ENCODE data around the gene KCNMA1.

Gene KCNMA1

DNA sequence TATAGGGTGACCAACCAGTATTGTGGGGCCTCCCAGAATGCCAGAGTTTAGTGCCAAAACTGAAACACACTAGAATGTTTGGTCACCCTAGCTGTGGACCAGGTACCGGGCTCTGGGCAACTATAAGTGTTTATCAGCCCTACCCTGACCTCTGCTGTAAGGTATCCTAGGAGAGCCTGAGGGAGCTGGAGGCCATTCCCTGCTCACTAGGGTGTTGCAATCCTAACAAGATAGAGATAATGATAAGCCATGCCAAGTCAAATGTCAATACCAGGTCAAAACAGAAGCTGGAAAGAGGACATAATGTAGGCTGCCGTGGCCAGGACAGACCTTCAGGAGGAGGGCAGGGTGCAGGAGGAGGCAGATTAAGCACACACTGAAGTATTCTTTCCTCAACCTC lies 151.8 kb downstream of the KCNMA1 start:
- H3K4me1 ChIP-seq (ENCODE audit: control insufficient read depth, insufficient read depth, low read length, poor library complexity, severe bottlenecking): no peaks in the 10 kb centered on the region
- no peaks in the 10 kb centered on the region for H3K9me3 ChIP-seq (ENCODE audit: control insufficient read depth, low read length)

DNA sequence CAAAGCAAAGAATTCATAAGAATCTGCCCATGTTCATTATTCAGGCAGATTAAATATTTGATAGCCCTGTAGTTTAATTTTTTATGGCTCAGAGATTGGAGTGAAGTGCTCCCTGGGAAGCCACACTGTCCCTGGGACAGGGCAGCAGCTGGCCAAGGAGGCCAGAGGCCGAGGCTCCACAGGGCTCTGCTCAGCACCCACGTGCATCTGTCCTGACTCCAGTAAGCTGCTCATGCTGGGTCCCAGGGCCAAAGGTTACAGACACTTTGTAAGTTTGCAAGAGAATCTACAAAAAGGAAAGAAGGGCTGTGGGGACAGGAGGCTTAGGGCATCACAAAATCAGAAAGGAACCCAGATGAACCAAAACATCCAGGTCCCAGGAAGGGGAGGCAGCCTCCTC lies 155.5 kb downstream of the KCNMA1 start:
- Histone ChIP-seq H3K9me3 (ENCODE audit: control insufficient read depth, low read length) (no peaks in the 10 kb centered on the region), H3K36me3 (ENCODE audit: control insufficient read depth, insufficient read depth, low read length) (no peaks in the 10 kb centered on the region), H3K4me1 (ENCODE audit: control insufficient read depth, insufficient read depth, low read length, poor library complexity, severe bottlenecking) (no peaks in the 10 kb centered on the region), H3K27ac (ENCODE audit: insufficient read depth, low read length, poor library complexity, severe bottlenecking) (no peak overlapping the region), H3K27me3 (replicated peaks; ENCODE audit: control insufficient read depth, insufficient read depth, low read length, poor library complexity, severe bottlenecking) (no peaks in the 10 kb centered on the region), H3K4me3 (ENCODE audit: insufficient read depth, low read depth, low read length, poor library complexity, severe bottlenecking) (no peak overlapping the region)
- no peak for DNase-seq

More for the DNA sequence above, 151.8 kb downstream of the KCNMA1 start:
- Histone ChIP-seq H3K36me3 (ENCODE audit: control insufficient read depth, insufficient read depth, low read length) (no peaks in the 10 kb centered on the region), H3K27ac (ENCODE audit: insufficient read depth, low read length, poor library complexity, severe bottlenecking) (no peak overlapping the region), H3K4me3 (ENCODE audit: insufficient read depth, low read depth, low read length, poor library complexity, severe bottlenecking) (no peak overlapping the region), H3K27me3 (replicated peaks; ENCODE audit: control insufficient read depth, insufficient read depth, low read length, poor library complexity, severe bottlenecking) (no peaks in the 10 kb centered on the region)
- no peak for DNase-seq

DNA sequence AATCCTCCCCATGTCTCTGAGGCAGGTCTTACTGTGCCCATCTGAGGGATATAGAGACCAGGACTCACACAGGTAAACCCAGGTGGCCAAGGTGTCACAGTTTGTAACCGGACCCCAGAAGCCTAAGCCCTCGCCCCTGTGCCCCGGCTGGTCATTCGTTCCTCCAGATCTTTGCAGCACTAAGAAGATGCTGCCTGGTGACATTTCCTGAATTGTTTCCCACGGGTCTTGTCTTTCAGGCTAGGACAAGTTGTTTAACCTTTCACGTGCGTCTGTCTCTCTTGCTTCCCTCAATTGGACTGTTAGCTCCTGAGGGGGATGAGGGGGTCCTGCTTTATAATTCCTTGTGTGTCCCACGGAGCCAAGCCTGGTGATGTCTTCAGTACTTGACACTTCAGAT lies 158.0 kb downstream of the KCNMA1 start:
- H3K4me1 ChIP-seq (ENCODE audit: control insufficient read depth, insufficient read depth, low read length, poor library complexity, severe bottlenecking): no peaks in the 10 kb centered on the region
- no peak overlapping the region for H3K27ac ChIP-seq (ENCODE audit: insufficient read depth, low read length, poor library complexity, severe bottlenecking)
- no peak for DNase-seq
- no peak overlapping the region for H3K4me3 ChIP-seq (ENCODE audit: insufficient read depth, low read depth, low read length, poor library complexity, severe bottlenecking)
- no peaks in the 10 kb centered on the region for H3K36me3 ChIP-seq (ENCODE audit: control insufficient read depth, insufficient read depth, low read length)
- H3K9me3 ChIP-seq (ENCODE audit: control insufficient read depth, low read length): no peaks in the 10 kb centered on the region
- no peaks in the 10 kb centered on the region for H3K27me3 ChIP-seq (replicated peaks; ENCODE audit: control insufficient read depth, insufficient read depth, low read length, poor library complexity, severe bottlenecking)

- DNase-seq: no peak
- Histone ChIP-seq H3K36me3 (ENCODE audit: control insufficient read depth, insufficient read depth, low read length) (no peaks in the 10 kb centered on the region), H3K27me3 (replicated peaks; ENCODE audit: control insufficient read depth, insufficient read depth, low read length, poor library complexity, severe bottlenecking) (no peaks in the 10 kb centered on the region), H3K4me3 (ENCODE audit: insufficient read depth, low read depth, low read length, poor library complexity, severe bottlenecking) (no peak overlapping the region), H3K9me3 (ENCODE audit: control insufficient read depth, low read length) (no peaks in the 10 kb centered on the region), H3K27ac (ENCODE audit: insufficient read depth, low read length, poor library complexity, severe bottlenecking) (no peak overlapping the region), H3K4me1 (ENCODE audit: control insufficient read depth, insufficient read depth, low read length, poor library complexity, severe bottlenecking) (no peaks in the 10 kb centered on the region)
These were observed 158.6 kb downstream of the KCNMA1 start for GRCh38 chr10:77478962-77479359.

GRCh38 chr10:77478247-77478961 lies 159.2 kb downstream of the KCNMA1 start:
- H3K27me3 ChIP-seq (replicated peaks; ENCODE audit: control insufficient read depth, insufficient read depth, low read length, poor library complexity, severe bottlenecking): no peaks in the 10 kb centered on the region

DNA sequence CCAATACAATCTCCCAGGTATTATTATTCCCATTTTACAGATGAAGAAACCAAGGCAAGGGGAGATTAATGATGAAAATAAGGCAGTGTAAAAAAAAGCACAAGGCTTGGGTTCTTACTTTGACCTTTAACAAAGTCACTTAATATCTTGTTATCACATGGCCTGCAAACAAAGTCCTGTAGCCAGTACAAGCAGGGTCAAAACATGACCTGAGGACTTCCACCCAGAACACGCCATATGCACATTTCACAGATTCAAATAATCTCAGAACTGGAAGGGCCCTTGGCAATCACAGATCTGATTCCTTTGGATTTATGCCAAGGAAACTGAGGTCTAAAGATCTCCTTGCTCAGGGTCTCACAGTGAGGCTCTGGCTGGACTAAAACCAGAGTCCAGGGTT lies 162.1 kb downstream of the KCNMA1 start:
- DNase-seq: no peak
- Histone ChIP-seq H3K4me3 (ENCODE audit: insufficient read depth, low read depth, low read length, poor library complexity, severe bottlenecking) (no peak overlapping the region), H3K27me3 (replicated peaks; ENCODE audit: control insufficient read depth, insufficient read depth, low read length, poor library complexity, severe bottlenecking) (no peaks in the 10 kb centered on the region), H3K9me3 (ENCODE audit: control insufficient read depth, low read length) (no peaks in the 10 kb centered on the region), H3K27ac (ENCODE audit: insufficient read depth, low read length, poor library complexity, severe bottlenecking) (no peak overlapping the region), H3K4me1 (ENCODE audit: control insufficient read depth, insufficient read depth, low read length, poor library complexity, severe bottlenecking) (no peaks in the 10 kb centered on the region), H3K36me3 (ENCODE audit: control insufficient read depth, insufficient read depth, low read length) (no peaks in the 10 kb centered on the region)

More at GRCh38 chr10:77478247-77478961, 159.2 kb downstream of the KCNMA1 start:
- Histone ChIP-seq H3K27ac (ENCODE audit: insufficient read depth, low read length, poor library complexity, severe bottlenecking) (no peak overlapping the region), H3K4me1 (ENCODE audit: control insufficient read depth, insufficient read depth, low read length, poor library complexity, severe bottlenecking) (no peaks in the 10 kb centered on the region), H3K9me3 (ENCODE audit: control insufficient read depth, low read length) (no peaks in the 10 kb centered on the region), H3K36me3 (ENCODE audit: control insufficient read depth, insufficient read depth, low read length) (no peaks in the 10 kb centered on the region), H3K4me3 (ENCODE audit: insufficient read depth, low read depth, low read length, poor library complexity, severe bottlenecking) (no peak overlapping the region)
- no peak for DNase-seq

DNA sequence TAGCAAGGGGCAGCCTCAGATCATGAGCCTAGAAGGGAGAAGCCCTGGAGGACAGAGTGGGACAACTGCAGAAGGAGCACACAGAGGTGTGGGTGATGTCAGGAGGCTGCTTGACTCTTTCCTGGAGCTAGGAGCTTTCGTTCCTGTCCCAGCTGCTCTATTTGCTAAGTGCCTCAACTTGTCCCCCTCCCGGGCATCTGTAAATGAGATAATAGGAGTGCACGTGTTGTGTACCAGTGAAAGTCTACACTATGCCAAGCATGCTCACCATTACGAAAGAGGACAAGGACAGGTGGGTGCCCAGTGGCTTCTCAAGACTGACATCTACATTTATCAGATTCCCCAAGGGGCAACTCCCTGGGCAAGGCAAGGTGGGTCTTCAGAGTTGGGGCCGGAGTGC lies 162.7 kb downstream of the KCNMA1 start:
- Histone ChIP-seq H3K9me3 (ENCODE audit: control insufficient read depth, low read length) (no peaks in the 10 kb centered on the region), H3K27me3 (replicated peaks; ENCODE audit: control insufficient read depth, insufficient read depth, low read length, poor library complexity, severe bottlenecking) (no peaks in the 10 kb centered on the region), H3K4me3 (ENCODE audit: insufficient read depth, low read depth, low read length, poor library complexity, severe bottlenecking) (no peak overlapping the region), H3K27ac (ENCODE audit: insufficient read depth, low read length, poor library complexity, severe bottlenecking) (no peak overlapping the region), H3K4me1 (ENCODE audit: control insufficient read depth, insufficient read depth, low read length, poor library complexity, severe bottlenecking) (no peaks in the 10 kb centered on the region), H3K36me3 (ENCODE audit: control insufficient read depth, insufficient read depth, low read length) (no peaks in the 10 kb centered on the region)
- no peak for DNase-seq

DNA sequence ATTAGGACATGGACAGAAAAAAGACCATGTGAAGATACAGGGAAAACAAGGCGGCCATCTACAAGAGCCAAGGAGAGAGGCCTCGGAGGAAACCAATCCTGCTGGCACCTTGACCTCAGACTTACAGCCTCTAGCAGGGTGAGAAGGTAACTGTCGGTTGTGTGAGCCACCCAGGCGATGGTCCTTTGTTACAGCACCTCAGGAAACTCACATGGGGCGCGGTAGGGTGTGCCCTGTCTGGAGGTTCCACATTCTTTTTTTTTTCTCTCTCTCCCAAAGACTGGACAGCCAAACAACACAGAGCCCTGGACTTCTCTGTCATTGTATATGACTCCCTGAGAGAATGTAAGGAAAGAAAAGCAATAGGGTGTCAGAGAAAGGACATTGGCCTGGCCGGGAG lies 163.2 kb downstream of the KCNMA1 start:
- no peaks in the 10 kb centered on the region for H3K36me3 ChIP-seq (ENCODE audit: control insufficient read depth, insufficient read depth, low read length)
- no peak for DNase-seq
- no peaks in the 10 kb centered on the region for H3K9me3 ChIP-seq (ENCODE audit: control insufficient read depth, low read length)
- H3K27me3 ChIP-seq (replicated peaks; ENCODE audit: control insufficient read depth, insufficient read depth, low read length, poor library complexity, severe bottlenecking): no peaks in the 10 kb centered on the region
- no peaks in the 10 kb centered on the region for H3K4me1 ChIP-seq (ENCODE audit: control insufficient read depth, insufficient read depth, low read length, poor library complexity, severe bottlenecking)
- H3K27ac ChIP-seq (ENCODE audit: insufficient read depth, low read length, poor library complexity, severe bottlenecking): no peak overlapping the region
- no peak overlapping the region for H3K4me3 ChIP-seq (ENCODE audit: insufficient read depth, low read depth, low read length, poor library complexity, severe bottlenecking)

- H3K27me3 ChIP-seq (replicated peaks; ENCODE audit: control insufficient read depth, insufficient read depth, low read length, poor library complexity, severe bottlenecking): no peaks in the 10 kb centered on the region
- H3K27ac ChIP-seq (ENCODE audit: insufficient read depth, low read length, poor library complexity, severe bottlenecking): no peak overlapping the region
- no peaks in the 10 kb centered on the region for H3K36me3 ChIP-seq (ENCODE audit: control insufficient read depth, insufficient read depth, low read length)
- no peak for DNase-seq
- H3K9me3 ChIP-seq (ENCODE audit: control insufficient read depth, low read length): no peaks in the 10 kb centered on the region
- no peaks in the 10 kb centered on the region for H3K4me1 ChIP-seq (ENCODE audit: control insufficient read depth, insufficient read depth, low read length, poor library complexity, severe bottlenecking)
- H3K4me3 ChIP-seq (ENCODE audit: insufficient read depth, low read depth, low read length, poor library complexity, severe bottlenecking): no peak overlapping the region
These were observed 165.5 kb downstream of the KCNMA1 start for GRCh38 chr10:77472146-77472545.

DNA sequence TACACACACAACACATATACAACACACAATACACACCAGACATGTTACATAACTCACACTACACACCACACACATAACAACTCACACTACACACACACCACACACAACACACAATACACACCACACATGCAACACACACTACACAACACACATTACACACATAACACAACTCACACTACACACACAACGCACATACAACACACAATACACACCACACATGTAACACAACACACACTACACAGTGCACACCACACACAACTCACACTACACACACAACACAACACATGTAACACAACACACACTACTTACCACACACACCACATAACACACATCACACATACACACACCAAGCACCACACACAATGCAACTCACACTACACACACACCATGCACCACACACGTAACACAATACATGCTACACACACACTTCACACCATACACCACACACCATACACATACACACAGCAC lies 166.5 kb downstream of the KCNMA1 start:
- no peaks in the 10 kb centered on the region for H3K36me3 ChIP-seq (ENCODE audit: control insufficient read depth, insufficient read depth, low read length)
- H3K27me3 ChIP-seq (replicated peaks; ENCODE audit: control insufficient read depth, insufficient read depth, low read length, poor library complexity, severe bottlenecking): no peaks in the 10 kb centered on the region
- H3K4me1 ChIP-seq (ENCODE audit: control insufficient read depth, insufficient read depth, low read length, poor library complexity, severe bottlenecking): no peaks in the 10 kb centered on the region
- no peaks in the 10 kb centered on the region for H3K9me3 ChIP-seq (ENCODE audit: control insufficient read depth, low read length)
- DNase-seq: no peak
- no peak overlapping the region for H3K27ac ChIP-seq (ENCODE audit: insufficient read depth, low read length, poor library complexity, severe bottlenecking)
- H3K4me3 ChIP-seq (ENCODE audit: insufficient read depth, low read depth, low read length, poor library complexity, severe bottlenecking): no peak overlapping the region

All from effector memory CD4-positive, alpha-beta T cell (primary cell).